Ishikawa (cell line): ENCODE measurements around the gene VEGFD.

Source experiments
- CEBPB ChIP-seq: IDR thresholded peaks from 2 replicates; pipeline ENCODE4 v1.6.1; 2012
- CREB1 ChIP-seq: IDR thresholded peaks from 2 replicates; pipeline ENCODE4 v1.6.1; 2012; ENCODE audit warnings: low read depth
- EGR1 ChIP-seq: IDR thresholded peaks from 2 replicates; pipeline ENCODE4 v1.6.1; 2012
- EP300 ChIP-seq: IDR thresholded peaks from 2 replicates; pipeline ENCODE4 v1.6.1; 2012; ENCODE audit warnings: borderline replicate concordance
- FOXM1 ChIP-seq: IDR thresholded peaks from 2 replicates; pipeline ENCODE4 v1.6.1; 2012; ENCODE audit warnings: low read depth, borderline replicate concordance
- MAX ChIP-seq: IDR thresholded peaks from 2 replicates; pipeline ENCODE4 v1.6.1; 2012
- NFIC ChIP-seq: IDR thresholded peaks from 2 replicates; pipeline ENCODE4 v1.6.1; 2012
- RAD21 ChIP-seq: IDR thresholded peaks from 2 replicates; pipeline ENCODE4 v1.6.1; 2012; ENCODE audit warnings: low read depth
- REST ChIP-seq: IDR thresholded peaks from 2 replicates; pipeline ENCODE4 v1.6.1; 2012; ENCODE audit warnings: low read depth, mild to moderate bottlenecking
- TAF1 ChIP-seq: IDR thresholded peaks from 2 replicates; pipeline ENCODE4 v1.6.1; 2012; ENCODE audit warnings: low read depth, mild to moderate bottlenecking
- TCF12 ChIP-seq: IDR thresholded peaks from 2 replicates; pipeline ENCODE4 v1.6.1; 2012; ENCODE audit warnings: low read depth
- TEAD4 ChIP-seq: IDR thresholded peaks from 2 replicates; pipeline ENCODE4 v1.6.1; 2012
- USF1 ChIP-seq: IDR thresholded peaks from 2 replicates; pipeline ENCODE4 v1.6.1; 2012
- YY1 ChIP-seq: IDR thresholded peaks from 2 replicates; pipeline ENCODE4 v1.6.1; 2012; ENCODE audit warnings: low read depth
- ZBTB7A ChIP-seq: IDR thresholded peaks from 2 replicates; pipeline ENCODE4 v1.6.1; 2012; ENCODE audit warnings: low read depth

Gene VEGFD

GRCh38 chrX:15328131-15328530, 56.1 kb downstream of the VEGFD start:
- TF ChIP-seq MAX (no peak), NFIC (no peak), EP300 (no peak), CREB1 (no peak), TEAD4 (no peak), TAF1 (no peak)

GRCh38 chrX:15322472-15322871, 61.7 kb downstream of the VEGFD start:
- no peak for TF ChIP-seq TCF12
- TF ChIP-seq EP300, result no peak
- no peak for TF ChIP-seq YY1
- TF ChIP-seq REST, result no peak
- TF ChIP-seq MAX, result no peak
- TF ChIP-seq TAF1, result no peak
- no peak for TF ChIP-seq RAD21
- TF ChIP-seq FOXM1, result no peak
- no peak for TF ChIP-seq TEAD4
- no peak for TF ChIP-seq NFIC
- no peak for TF ChIP-seq USF1
- no peak for TF ChIP-seq EGR1
- TF ChIP-seq CREB1, result no peak
- no peak for TF ChIP-seq CEBPB
- TF ChIP-seq ZBTB7A, result no peak

GRCh38 chrX:15322072-15322471, 62.1 kb downstream of the VEGFD start:
- no peak for TF ChIP-seq EP300
- no peak for TF ChIP-seq TEAD4
- no peak for TF ChIP-seq NFIC
- no peak for TF ChIP-seq REST
- TF ChIP-seq MAX, result no peak
- no peak for TF ChIP-seq CREB1
- TF ChIP-seq YY1, result no peak
- no peak for TF ChIP-seq USF1
- no peak for TF ChIP-seq TAF1
- no peak for TF ChIP-seq TCF12
- no peak for TF ChIP-seq CEBPB
- TF ChIP-seq ZBTB7A, result no peak
- no peak for TF ChIP-seq RAD21
- no peak for TF ChIP-seq EGR1
- no peak for TF ChIP-seq FOXM1

GRCh38 chrX:15321447-15321846, 62.8 kb downstream of the VEGFD start:
- TF ChIP-seq REST (no peak), NFIC (no peak)

- TF ChIP-seq YY1, result no peak
Observed at GRCh38 chrX:15320297-15320696, 63.9 kb downstream of the VEGFD start.
